ENCODE data around the gene NAXE.

NAXE gene

DNA sequence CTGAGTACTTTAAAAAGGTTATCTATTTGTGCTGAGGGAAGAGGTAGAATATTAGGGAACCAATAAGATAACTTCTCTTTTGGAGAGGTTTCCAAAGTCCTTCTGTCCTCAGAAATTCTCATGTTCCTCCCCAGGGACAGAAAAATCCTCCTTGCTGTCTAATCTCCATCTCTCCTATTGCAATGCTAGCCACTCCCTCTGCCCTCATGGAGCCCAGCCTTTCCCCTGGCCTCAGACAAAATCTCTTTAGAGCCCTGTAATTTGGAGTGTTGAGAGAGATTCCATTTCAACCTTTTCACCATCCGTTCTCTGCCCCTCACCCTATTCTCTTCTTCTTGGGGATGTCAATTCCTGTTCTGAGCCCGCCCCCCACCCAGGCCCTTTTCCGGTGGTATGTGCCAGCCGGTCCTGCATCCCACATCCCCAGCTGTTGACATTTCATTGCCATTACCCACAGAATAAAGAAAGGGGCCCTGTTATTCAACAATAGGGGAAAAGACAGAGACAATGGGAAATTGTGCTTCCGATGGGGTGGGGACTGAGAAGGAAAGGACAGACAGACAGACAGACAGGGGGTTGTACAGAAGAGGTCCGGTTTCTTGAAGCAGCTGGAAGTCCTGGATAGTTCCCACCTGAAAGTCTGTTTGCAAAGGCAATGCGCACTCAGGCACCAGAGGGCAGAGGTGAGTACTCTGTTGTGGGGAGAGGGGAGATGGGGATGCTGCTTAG lies 27.4 kb downstream of the NAXE start, which contains the start of gene HAPLN2:
HAPLN2 (plus strand) TSS at position 563 of the 729 bp plus-strand sequence. CDS start 4,076 bp downstream, outside the sequence.
- H3K36me3 ChIP-seq (ENCODE audit: control insufficient read depth, insufficient read depth, low read length), result no peaks in the 10 kb centered on the region
- no peak within 1 kb of the TSS for H3K27ac ChIP-seq (ENCODE audit: insufficient read depth, low read depth, low read length, poor library complexity, severe bottlenecking)
- peaks cover 58% of the 10 kb centered on the region for H3K27me3 ChIP-seq (ENCODE audit: control insufficient read depth, insufficient read depth, low read length, poor library complexity, severe bottlenecking)
- no peaks in the 10 kb centered on the region for H3K9me3 ChIP-seq (ENCODE audit: control insufficient read depth, low read length)
- H3K4me3 ChIP-seq (ENCODE audit: insufficient read depth, low read depth, low read length), result no peak within 1 kb of the TSS
- H3K4me1 ChIP-seq (ENCODE audit: control insufficient read depth, insufficient read depth, low read length), result no peaks in the 10 kb centered on the region
- 7 to 10% methylated on average over 7 of the region's 7 CpGs for WGBS, 2 experiments

DNA sequence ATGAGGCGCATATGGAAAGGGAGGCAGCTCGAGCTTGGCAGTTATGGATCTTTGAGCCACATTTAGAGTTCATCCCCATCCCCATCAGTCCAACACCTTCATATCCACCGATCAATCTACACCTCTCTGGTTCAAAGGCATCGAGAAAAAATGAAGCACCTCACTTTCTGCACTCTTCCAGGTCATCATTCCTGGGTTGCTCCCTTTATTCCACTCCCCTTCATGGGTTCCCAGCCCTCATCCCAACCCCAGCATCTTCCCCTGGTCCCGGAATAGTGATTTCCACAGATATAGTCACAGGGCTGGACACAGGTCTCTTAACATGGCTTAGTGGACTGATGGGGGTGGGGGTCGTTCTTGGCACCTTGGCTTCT lies 28.0 kb downstream of the NAXE start:
- no peak overlapping the region for H3K27ac ChIP-seq (ENCODE audit: insufficient read depth, low read depth, low read length, poor library complexity, severe bottlenecking)

DNA sequence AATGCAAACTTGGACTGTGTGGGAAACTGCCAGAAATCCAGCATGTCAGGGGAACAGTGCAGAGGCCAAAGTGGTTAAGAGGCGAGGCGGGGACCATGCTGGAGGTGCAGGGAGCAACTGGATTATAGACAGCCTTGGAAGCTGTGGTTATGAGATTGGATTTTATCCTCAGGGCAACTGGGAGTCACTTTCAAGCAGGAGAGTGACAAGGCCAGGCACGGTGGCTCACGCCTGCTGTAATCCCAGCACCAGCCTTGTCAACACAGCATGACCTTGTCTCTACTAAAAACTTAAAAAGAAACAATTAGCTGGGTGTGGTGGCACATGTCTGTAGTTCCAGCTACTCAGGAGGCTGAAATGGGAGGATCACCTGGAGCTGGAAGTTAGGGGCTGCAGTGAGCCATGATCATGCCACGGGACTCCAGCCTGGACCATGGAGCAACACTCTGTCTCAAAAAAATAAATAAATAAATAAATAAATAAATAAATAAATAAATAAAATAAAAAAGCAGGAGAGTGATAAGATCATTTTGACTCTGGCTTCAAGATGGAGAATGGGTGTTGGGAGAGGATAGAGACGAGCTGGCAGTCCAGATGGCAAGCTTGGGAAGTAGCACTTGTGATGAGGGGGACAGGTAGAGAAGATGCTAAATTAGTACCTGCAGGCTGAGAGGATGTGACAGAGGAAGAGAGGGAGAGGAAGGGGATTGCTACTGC lies 31.2 kb downstream of the NAXE start:
- Histone ChIP-seq H3K4me1 (ENCODE audit: control insufficient read depth, insufficient read depth, low read length) (peaks cover 9% of the 10 kb centered on the region), H3K36me3 (ENCODE audit: control insufficient read depth, insufficient read depth, low read length) (no peaks in the 10 kb centered on the region), H3K4me3 (ENCODE audit: insufficient read depth, low read depth, low read length) (no peak overlapping the region), H3K27me3 (ENCODE audit: control insufficient read depth, insufficient read depth, low read length, poor library complexity, severe bottlenecking) (peaks cover 88% of the 10 kb centered on the region), H3K9me3 (ENCODE audit: control insufficient read depth, low read length) (no peaks in the 10 kb centered on the region), H3K27ac (ENCODE audit: insufficient read depth, low read depth, low read length, poor library complexity, severe bottlenecking) (no peak overlapping the region)
- WGBS, 2 experiments, result 66 to 71% methylated on average over 5 of the region's 6 CpGs

More for the DNA sequence above, 28.0 kb downstream of the NAXE start:
- 30 to 33% methylated on average over 6 of the region's 6 CpGs for WGBS, 2 experiments
- Histone ChIP-seq H3K27me3 (ENCODE audit: control insufficient read depth, insufficient read depth, low read length, poor library complexity, severe bottlenecking) (peaks cover 63% of the 10 kb centered on the region), H3K9me3 (ENCODE audit: control insufficient read depth, low read length) (no peaks in the 10 kb centered on the region), H3K36me3 (ENCODE audit: control insufficient read depth, insufficient read depth, low read length) (no peaks in the 10 kb centered on the region), H3K4me1 (ENCODE audit: control insufficient read depth, insufficient read depth, low read length) (peaks cover 5% of the 10 kb centered on the region), H3K4me3 (ENCODE audit: insufficient read depth, low read depth, low read length) (no peak overlapping the region)

DNA sequence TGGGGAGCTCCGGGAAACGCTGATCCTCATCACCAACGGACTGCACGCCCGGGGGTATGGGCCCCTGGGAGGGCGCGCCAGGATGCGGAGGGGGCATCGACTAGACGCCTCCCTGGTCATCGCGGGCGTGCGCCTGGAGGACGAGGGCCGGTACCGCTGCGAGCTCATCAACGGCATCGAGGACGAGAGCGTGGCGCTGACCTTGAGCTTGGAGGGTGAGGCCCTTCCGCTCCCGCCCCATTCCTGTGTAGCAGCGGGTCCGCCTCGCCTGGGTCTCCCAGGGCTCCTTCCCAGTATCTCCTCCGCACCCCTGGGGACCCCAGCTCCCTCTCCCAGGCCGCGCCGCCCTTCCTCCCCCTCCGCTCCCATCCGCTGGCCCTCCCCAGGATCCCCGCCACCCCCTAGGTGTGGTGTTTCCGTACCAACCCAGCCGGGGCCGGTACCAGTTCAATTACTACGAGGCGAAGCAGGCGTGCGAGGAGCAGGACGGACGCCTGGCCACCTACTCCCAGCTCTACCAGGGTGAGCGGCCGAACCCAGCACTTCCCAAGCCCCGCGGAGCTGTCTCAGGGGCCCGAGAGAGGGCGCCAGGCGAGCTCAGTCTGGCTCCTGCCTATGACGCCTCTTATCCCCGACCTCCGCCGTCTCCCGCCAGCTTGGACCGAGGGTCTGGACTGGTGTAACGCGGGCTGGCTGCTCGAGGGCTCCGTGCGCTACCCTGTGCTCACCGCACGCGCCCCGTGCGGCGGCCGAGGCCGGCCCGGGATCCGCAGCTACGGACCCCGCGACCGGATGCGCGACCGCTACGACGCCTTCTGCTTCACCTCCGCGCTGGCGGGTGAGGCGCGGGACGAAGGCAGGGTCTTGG lies 32.6 kb downstream of the NAXE start:
- no peaks in the 10 kb centered on the region for H3K9me3 ChIP-seq (ENCODE audit: control insufficient read depth, low read length)
- no peak overlapping the region for H3K27ac ChIP-seq (ENCODE audit: insufficient read depth, low read depth, low read length, poor library complexity, severe bottlenecking)
- 2 to 3% methylated on average over 87 of the region's 87 CpGs for WGBS, 2 experiments
- H3K27me3 ChIP-seq (ENCODE audit: control insufficient read depth, insufficient read depth, low read length, poor library complexity, severe bottlenecking), result peaks cover 83% of the 10 kb centered on the region
- peak overlapping the region; percentile 32 for H3K4me3 ChIP-seq (ENCODE audit: insufficient read depth, low read depth, low read length)
- H3K36me3 ChIP-seq (ENCODE audit: control insufficient read depth, insufficient read depth, low read length), result no peaks in the 10 kb centered on the region
- peaks cover 9% of the 10 kb centered on the region for H3K4me1 ChIP-seq (ENCODE audit: control insufficient read depth, insufficient read depth, low read length)

DNA sequence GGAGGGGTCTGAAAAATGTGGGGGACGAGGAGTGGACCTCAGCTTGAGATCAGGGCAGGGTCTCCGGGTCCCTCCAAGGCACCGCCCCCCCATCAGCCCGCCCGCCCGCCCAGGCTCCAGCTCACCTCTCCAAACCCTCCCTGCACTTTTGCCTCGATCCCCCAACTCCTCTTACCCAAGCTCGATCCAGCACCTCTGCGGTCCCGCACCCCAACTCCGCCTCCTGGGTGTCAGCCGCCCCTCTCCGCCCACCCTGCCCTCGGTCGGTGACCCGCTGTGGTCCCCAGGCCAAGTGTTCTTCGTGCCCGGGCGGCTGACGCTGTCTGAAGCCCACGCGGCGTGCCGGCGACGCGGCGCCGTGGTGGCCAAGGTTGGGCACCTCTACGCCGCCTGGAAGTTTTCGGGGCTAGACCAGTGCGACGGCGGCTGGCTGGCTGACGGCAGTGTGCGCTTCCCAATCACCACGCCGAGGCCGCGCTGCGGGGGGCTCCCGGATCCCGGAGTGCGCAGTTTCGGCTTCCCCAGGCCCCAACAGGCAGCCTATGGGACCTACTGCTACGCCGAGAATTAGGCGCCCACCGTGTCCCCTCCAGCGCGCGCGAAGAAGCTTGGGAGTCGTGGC lies 33.3 kb downstream of the NAXE start:
- H3K27me3 ChIP-seq (ENCODE audit: control insufficient read depth, insufficient read depth, low read length, poor library complexity, severe bottlenecking), result peaks cover 76% of the 10 kb centered on the region
- WGBS, 2 experiments, result 2 to 3% methylated on average over 52 of the region's 55 CpGs
- peak overlapping the region; percentile 32 for H3K4me3 ChIP-seq (ENCODE audit: insufficient read depth, low read depth, low read length)

DNA sequence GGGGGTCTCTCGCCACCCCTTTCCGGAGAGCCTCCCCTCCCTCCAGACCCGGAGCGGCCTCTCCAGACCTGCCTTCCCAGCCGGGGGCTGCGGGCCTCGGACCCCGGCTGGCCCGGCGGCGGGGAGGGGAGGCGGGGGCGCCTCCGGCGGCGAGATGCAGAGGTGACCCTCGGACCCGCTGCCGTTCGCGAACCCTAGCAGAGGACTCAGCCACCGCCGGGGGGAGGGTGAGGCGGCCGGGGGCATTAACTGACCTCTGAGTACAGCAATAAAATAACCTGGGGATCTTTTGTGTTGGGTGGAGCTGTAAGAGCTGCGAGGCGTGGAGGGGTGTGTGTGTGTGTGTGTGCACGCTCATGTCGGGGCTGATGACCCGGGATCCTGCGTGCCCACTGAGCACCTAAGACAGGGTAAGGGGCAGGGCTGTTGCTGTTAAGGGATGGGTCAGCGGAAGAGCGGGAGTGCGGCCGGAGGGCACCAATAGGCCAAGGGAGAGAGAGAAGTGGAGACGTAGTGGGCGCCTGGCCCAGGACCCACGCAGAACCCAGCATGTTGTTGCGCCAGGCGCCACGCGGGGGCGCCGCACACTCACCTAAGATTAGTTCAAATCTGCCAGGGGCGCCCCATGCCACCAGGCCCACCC lies 34.0 kb downstream of the NAXE start:
- Histone ChIP-seq H3K9me3 (ENCODE audit: control insufficient read depth, low read length) (no peaks in the 10 kb centered on the region), H3K36me3 (ENCODE audit: control insufficient read depth, insufficient read depth, low read length) (no peaks in the 10 kb centered on the region), H3K4me1 (ENCODE audit: control insufficient read depth, insufficient read depth, low read length) (peaks cover 9% of the 10 kb centered on the region), H3K27ac (ENCODE audit: insufficient read depth, low read depth, low read length, poor library complexity, severe bottlenecking) (no peak overlapping the region), H3K4me3 (ENCODE audit: insufficient read depth, low read depth, low read length) (peak overlapping the region; percentile 0), H3K27me3 (ENCODE audit: control insufficient read depth, insufficient read depth, low read length, poor library complexity, severe bottlenecking) (peaks cover 73% of the 10 kb centered on the region)
- 2 to 4% methylated on average over 45 of the region's 45 CpGs for WGBS, 2 experiments

More for the DNA sequence above, 33.3 kb downstream of the NAXE start:
- Histone ChIP-seq H3K4me1 (ENCODE audit: control insufficient read depth, insufficient read depth, low read length) (peaks cover 9% of the 10 kb centered on the region), H3K9me3 (ENCODE audit: control insufficient read depth, low read length) (no peaks in the 10 kb centered on the region), H3K36me3 (ENCODE audit: control insufficient read depth, insufficient read depth, low read length) (no peaks in the 10 kb centered on the region), H3K27ac (ENCODE audit: insufficient read depth, low read depth, low read length, poor library complexity, severe bottlenecking) (no peak overlapping the region)

DNA sequence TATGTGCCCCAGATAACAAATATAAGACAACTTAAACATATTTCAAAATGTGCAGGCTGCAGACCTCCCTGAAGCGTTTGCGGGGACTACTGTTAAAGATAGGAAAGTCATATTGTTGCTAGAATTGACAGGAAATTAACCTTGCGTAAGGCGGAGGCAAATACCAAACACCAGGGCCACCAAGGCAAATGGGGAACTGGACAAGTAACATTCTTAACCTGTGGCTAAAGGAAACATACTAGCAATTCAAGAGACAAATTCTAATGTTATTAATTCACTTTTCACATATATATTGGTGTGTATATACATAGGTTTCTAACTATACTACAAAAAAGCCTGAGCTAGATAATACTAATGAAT lies 34.5 kb downstream of the NAXE start:
- Histone ChIP-seq H3K27ac (ENCODE audit: insufficient read depth, low read depth, low read length, poor library complexity, severe bottlenecking) (no peak overlapping the region), H3K4me3 (ENCODE audit: insufficient read depth, low read depth, low read length) (no peak overlapping the region), H3K4me1 (ENCODE audit: control insufficient read depth, insufficient read depth, low read length) (peaks cover 9% of the 10 kb centered on the region), H3K36me3 (ENCODE audit: control insufficient read depth, insufficient read depth, low read length) (no peaks in the 10 kb centered on the region), H3K9me3 (ENCODE audit: control insufficient read depth, low read length) (no peaks in the 10 kb centered on the region), H3K27me3 (ENCODE audit: control insufficient read depth, insufficient read depth, low read length, poor library complexity, severe bottlenecking) (peaks cover 73% of the 10 kb centered on the region)
- 48 to 49% methylated on average over 4 of the region's 4 CpGs for WGBS, 2 experiments

DNA sequence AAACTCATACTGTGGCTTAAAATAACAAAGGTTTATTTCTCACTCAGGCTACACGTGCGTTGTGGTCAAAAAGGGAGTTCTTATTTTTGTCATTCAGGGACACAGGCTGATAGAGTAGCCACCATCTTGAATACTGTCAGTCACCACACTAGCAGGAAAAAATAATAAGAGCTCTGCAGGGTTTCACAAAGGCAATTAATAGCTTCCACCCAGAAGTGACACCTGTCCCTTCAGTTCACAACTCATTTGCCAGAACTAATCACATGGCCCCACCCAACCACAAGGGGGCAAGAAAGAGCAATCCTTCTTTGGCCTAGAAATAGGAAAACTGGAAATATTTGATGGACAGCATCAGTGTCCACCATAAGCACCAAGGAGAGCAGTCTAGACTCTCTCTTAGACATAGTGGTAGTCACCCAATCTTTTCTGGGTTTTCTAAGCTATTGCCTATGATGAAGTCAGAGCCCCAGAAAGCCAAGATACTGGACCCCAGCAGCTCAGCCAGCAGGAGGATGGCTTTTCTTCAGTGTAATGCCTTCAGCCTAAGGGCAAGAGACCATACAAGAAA lies 35.8 kb downstream of the NAXE start:
- WGBS, 2 experiments, result 82 to 86% methylated on average over 2 of the region's 2 CpGs
- Histone ChIP-seq H3K9me3 (ENCODE audit: control insufficient read depth, low read length) (no peaks in the 10 kb centered on the region), H3K27ac (ENCODE audit: insufficient read depth, low read depth, low read length, poor library complexity, severe bottlenecking) (no peak overlapping the region), H3K27me3 (ENCODE audit: control insufficient read depth, insufficient read depth, low read length, poor library complexity, severe bottlenecking) (peaks cover 71% of the 10 kb centered on the region), H3K4me3 (ENCODE audit: insufficient read depth, low read depth, low read length) (no peak overlapping the region), H3K4me1 (ENCODE audit: control insufficient read depth, insufficient read depth, low read length) (peaks cover 9% of the 10 kb centered on the region), H3K36me3 (ENCODE audit: control insufficient read depth, insufficient read depth, low read length) (no peaks in the 10 kb centered on the region)

DNA sequence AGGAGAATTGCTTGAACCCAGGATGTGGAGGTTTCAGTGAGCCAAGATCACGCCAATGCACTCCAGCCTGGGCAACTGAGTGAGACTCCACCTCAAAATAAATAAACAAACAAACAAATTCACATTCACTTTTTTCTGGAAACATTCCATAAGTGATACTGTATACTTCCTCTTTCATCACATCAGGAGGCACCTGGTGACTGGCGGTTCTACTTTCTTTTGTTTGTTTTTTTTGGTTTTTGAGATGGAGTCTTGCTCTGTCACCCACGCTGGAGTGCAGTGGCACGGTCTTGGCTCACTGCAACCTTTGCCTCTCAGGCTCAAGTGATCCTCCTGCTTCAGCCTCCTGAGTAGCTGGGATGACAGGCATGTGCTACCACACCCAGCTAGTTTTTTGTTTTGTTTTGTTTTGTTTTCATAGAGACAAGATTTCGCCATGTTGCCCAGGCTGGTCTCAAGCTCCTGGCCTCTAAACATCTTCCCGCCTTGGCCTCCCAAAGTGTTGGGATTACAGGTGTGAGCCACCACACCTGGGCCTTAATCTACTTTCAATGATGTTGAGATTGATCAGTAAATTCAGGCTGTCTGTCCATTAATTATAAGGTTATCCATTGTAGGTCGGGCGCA lies 38.4 kb downstream of the NAXE start:
- H3K4me3 ChIP-seq (ENCODE audit: insufficient read depth, low read depth, low read length), result no peak overlapping the region
- 91% methylated on average over 8 of the region's 8 CpGs for WGBS, 2 experiments
- H3K27me3 ChIP-seq (ENCODE audit: control insufficient read depth, insufficient read depth, low read length, poor library complexity, severe bottlenecking), result peaks cover 71% of the 10 kb centered on the region
- H3K36me3 ChIP-seq (ENCODE audit: control insufficient read depth, insufficient read depth, low read length), result no peaks in the 10 kb centered on the region
- H3K9me3 ChIP-seq (ENCODE audit: control insufficient read depth, low read length), result no peaks in the 10 kb centered on the region
- H3K4me1 ChIP-seq (ENCODE audit: control insufficient read depth, insufficient read depth, low read length), result peaks cover 2% of the 10 kb centered on the region
- H3K27ac ChIP-seq (ENCODE audit: insufficient read depth, low read depth, low read length, poor library complexity, severe bottlenecking), result no peak overlapping the region

Measured in ectodermal cell (in vitro differentiated cells).